ENCODE results near the gene SLC6A13. TPM values are rescaled to one million over a fixed set of nuclear protein-coding genes. Genes with fewer than 3 reads are reported as not detected.
"Not testable (repeated sequence)": the region's sequence is repeated elsewhere in the genome, so short reads cannot be mapped to it uniquely, and the experiment has no call there.

Gene SLC6A13
- 0.51 and 0.94 TPM in 2 replicates for total RNA-seq
- 3.0 TPM for polyA plus RNA-seq (2012)

DNA sequence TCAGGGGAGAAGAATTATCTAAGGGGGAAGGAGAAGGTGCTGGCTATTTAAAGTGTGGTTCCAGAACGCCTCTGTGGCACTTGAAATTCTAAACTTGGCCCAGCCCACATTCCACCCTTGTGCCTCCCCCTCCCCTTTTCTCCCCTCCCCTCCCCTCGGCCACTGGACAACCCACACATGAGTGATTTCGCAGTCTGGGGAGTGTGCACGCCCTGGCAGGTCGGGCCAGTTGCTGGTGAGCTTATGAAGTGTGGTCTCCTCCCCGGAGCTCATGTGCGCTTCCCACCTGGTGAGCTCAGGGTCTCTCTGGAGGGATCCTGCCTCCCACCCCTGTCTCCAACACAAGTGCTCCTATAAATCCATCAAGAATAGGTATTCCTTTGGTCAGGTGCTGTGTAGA lies at the start of gene SLC6A13:
TSS of gene SLC6A13 (minus strand) at position 20 of the 400 bp plus-strand sequence. CDS start 2,784 bp downstream, outside the sequence.
- DNase-seq (ENCODE audit: low read depth), result peak; percentile 71

DNA sequence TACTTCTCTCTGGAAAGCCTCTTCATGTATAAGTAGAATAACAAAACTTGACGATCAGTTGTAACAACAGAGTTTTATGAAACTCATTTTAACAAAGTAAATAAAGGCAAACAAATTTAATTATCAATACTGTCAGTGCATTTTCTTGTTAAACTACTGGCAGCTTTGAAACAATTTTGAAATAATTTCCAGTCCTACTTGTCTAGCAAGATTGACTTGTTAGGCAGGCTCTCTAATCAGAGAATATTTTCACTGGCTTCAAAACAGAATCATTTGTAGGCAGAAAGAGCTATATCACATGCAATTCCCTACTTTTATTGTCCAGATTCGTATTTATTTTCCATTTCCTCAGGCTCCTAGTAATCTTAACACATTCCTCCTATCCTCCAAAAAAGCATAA lies 45.9 kb upstream of the SLC6A13 start:
- no peak for DNase-seq (ENCODE audit: low read depth)

DNA sequence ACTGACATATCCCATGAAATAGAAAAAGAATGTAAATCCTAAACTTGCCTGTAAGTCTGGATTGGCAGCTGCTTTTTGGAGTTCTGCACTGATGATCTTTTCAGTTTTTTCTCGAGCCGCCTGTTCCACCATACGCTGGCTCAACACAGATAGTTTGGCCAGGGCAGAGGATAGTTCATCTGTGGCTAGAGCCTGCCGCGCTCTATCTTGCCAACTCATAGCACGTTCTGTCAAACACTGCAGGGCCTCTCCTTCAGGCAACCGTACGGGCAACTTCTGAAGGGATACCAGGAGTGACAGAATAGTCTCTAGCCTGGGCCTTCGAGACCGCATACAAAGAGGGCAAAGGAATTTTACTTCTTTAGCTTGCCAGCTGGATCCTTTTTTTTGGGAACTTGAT lies 44.8 kb upstream of the SLC6A13 start:
- no peak for DNase-seq (ENCODE audit: low read depth)

DNA sequence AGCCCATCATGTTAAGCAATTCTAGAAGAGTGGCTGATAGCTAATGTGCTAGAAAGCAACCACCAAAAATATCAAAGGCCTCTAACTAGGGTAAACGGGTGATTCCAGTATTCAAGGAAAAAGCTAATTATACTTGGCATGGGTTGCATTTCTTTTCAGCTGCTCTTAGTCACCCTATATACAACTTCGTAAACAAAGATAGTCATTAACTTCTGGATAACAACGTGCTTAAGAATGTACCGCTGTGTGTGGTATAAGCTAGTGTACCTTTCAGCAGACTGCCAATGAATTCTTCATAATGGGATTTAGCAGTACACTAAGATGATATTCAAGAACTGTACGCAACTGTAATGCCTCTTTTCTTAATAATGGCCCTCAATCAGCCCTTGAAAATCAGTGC lies 42.2 kb upstream of the SLC6A13 start:
- DNase-seq (ENCODE audit: low read depth), result no peak

DNA sequence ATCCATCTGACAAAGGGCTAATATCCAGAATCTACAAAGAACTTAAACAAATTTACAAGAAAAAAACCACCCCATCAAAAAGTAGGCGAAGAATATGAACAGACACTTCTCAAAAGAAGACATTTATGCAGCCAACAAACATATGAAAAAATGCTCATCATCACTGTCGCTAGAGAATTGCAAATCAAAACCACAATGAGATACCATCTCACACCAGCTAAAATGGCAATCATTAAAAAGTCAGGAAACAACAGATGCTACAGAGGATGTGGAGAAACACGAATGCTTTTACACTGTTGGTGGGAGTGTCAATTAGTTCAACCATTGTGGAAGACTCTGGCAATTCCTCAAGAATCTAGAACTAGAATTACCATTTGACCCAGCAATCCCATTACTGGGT lies 40.1 kb upstream of the SLC6A13 start:
- not testable (repeated sequence) for DNase-seq (ENCODE audit: low read depth)

DNA sequence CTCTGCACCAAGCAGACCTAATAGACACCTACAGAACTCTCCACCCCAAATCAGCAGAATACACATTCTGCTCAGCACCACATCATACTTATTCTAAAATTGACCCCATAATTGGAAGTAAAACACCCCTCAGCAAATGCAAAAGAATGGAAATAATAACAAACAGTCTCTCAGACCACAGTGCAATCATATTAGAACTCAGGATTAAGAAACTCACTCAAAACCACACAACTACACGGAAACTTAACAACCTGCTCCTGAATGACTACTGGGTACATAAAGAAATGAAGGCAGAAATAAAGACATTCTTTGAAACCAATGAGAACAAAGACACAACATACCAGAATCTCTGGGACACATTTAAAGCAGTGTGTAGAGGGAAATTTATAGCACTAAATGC lies 37.5 kb upstream of the SLC6A13 start:
- DNase-seq (ENCODE audit: low read depth), result not testable (repeated sequence)

DNA sequence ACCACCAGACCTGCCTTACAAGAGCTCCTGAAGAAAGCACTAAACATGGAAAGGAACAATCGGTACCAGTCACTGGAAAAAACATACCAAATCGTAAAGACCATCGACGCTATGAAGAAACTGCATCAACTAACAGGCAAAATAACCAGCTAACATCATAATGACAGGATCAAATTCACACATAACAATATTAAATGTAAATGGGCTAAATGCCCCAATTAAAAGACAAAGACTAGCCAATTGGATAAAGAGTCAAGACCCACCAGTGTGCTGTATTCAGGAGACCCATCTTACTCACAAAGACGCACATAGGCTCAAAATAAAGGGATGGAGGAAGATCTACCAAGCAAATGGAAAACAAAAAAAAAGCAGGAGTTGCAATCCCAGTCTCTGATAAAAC lies 36.9 kb upstream of the SLC6A13 start:
- DNase-seq (ENCODE audit: low read depth), result not testable (repeated sequence)

DNA sequence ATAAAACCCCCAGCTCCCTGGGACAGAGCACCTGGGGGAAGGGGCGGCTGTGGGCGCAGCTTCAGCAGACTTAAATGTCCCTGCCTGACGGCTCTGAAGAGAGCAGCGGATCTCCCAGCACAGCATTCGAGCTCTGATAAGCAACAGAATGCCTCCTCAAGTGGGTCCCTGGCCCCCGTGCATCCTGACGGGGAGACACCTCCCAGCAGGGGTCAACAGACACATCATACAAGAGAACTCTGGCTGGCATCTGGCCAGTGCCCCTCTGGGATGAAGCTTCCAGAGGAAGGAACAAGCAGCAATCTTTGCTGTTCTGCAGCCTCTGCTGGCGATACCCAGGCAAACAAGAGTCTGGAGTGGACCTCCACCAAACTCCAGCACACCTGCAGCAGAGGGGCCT lies 35.4 kb upstream of the SLC6A13 start:
- DNase-seq (ENCODE audit: low read depth), result not testable (repeated sequence)

DNA sequence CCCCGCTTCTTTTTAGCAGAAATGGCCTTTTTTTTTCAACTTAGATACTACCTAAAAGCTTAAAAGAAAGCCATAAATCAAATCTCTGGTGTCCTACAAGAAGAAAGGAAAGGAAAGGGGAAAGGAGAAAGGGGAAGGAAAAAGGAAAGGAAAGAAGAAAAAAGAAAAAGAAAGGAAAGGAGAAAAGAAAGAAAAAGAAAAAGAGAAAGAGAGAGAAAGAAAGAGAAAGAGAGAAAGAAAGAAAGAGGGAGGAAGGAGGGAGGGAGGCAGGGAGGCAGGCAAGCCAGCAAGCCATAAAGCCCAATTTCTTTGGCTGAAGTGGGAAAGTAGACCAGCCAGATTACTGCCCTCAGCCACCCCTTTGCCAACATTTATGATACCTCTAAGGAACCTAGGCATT lies 32.5 kb upstream of the SLC6A13 start:
- no peak for DNase-seq (ENCODE audit: low read depth)

DNA sequence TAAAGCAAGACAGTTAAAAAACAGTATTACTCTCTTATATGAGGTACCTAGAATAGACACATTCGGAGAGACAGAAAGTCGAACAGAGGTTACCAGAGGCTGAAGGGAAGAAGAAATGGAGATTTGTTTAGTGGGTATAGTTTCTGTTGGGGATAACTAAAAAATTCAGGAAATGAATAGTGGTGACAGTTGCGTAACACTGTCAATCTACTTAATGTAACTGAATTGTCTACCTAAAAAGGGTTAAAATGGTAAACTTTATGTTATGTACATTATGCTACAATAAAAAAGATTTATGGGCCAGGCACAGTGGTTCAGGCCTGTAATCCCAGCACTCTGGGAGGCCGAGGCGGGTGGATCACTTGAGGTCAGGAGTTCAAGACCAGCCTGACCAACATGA lies 30.6 kb upstream of the SLC6A13 start:
- no peak for DNase-seq (ENCODE audit: low read depth)

DNA sequence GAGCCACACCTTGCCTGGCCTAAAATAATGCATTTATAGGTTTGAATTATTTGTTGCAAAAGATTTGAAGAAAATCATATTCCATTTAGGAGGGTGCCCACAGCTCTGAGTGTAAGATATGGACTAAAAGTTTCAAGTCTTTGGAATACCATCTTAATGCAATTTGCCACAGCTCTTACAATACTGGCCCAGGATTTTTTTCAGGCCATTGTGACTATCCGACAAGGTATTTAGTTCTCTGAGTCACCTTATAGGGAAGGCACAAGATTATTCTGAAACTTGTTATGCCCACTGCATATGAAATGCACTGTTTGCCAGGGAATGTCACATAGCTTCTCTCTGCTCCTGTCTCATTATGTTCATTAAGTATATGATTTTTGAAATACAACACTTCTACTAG lies 29.6 kb upstream of the SLC6A13 start:
- DNase-seq (ENCODE audit: low read depth), result no peak

DNA sequence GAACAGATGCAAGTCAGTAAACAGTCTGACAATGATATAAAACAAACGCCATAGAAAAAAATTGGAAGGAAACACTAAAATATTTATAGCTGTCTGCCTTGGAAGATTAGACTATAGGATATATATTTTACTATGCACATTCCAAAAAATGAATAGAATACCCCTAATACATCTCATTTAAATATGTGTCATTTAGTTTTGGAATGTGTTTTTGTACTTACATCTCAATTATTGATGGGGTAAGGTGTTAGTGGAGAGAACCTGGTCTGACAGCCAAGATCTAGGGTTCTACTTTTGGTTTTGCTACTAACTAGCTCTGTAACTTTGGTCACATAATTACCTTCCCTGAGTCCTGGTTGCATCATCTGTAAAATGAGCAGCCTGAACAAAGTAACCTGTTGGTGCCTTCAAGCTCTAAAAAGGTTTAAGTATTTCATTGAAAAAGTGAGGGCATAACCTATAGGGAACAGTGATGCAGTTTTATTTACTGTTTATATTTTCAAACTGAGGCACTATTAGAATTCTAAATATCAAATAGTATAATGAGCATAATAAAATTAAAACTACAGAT lies 28.6 kb upstream of the SLC6A13 start:
- DNase-seq (ENCODE audit: low read depth), result no peak

DNA sequence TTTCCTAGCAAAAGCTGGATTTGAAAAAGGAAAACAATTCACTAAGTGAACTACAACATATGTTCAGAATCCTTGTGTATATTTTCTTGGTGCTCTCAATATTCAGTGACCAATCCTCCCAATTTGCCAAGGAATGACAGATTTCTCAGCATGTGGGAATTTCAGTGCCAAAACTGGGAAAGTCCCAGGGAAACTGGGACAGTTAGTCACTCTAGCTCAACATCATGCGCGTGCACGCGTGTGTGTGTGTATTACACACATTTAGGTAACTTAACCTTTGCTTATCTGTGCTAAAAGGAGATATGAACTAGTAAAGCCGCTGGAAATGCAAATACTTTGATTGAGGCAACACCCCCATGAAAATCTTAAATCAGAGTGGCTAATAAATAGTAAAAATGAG lies 26.1 kb upstream of the SLC6A13 start:
- DNase-seq (ENCODE audit: low read depth), result peak; percentile 44

DNA sequence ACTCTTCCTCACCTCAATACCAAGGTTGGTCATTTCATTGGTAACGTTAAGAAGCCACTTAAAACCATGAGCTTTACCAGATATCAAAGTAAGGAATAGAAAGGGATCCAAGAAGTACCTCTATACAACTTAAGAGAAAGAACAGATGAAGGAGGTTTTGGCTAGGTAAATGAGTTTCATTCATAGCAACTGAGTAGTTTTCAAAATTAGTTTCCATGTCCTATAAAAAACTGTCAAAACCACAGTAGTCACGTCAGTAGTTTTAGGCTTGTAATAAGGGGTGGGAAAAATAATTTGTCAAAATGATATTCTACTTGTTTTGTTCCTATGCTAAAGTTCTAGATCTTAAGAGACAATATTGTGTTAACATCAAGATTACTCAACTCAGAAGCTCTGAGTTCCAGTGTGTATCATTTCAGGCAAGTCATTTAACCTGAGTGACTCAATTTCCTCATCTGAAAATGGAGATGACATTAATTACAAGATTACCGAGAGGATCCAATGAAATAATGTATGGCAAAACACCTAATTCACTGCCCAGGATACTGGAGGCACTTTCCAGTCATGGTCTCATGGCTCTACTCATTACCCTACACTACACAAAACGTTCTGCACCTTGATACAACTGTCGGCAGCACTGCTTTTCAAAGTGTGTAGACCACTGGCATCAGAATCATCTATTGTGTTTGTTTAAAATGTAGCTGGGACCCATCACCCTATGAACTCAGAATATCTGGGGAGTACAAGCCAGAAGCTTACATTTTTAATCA lies 24.1 kb upstream of the SLC6A13 start:
- no peak for DNase-seq (ENCODE audit: low read depth)

DNA sequence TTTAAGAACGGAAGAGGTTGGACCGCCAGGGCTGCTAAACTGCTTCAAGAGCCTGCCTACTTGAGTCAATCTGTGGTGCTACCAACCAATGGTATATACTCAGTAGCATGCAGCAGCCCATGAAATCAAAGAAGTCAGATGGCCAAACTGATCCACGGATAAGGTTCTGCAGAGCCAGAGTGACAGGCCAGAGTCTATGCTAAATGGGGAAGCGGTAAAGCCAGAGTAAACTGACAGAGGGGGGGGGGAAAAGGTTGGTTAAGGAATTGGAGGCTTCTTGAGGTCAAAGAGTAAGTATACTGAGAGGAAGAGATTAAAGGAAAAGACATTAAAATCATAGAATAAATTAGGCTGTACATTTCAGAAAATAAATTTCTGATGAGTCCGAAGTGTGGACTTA lies 15.4 kb upstream of the SLC6A13 start:
- no peak for DNase-seq (ENCODE audit: low read depth)

DNA sequence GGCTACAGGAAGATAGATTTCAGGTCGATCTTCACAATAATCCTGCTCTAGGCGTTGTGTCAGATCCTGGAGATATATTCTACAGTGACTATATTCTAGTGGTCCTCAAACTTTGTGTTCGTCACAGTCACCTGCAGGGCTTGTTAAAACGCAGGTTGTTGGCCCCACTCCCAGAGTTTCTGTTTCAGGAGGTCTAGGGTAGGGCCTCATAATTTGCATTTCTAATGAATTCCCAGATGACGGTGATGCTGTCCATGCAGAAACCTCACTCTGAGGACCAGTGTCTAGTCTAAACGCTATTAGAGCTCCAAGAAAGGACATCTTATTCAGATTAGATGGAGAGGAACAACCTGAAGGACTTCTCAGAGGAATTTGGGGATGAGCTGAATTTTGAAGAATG lies 13.2 kb upstream of the SLC6A13 start:
- DNase-seq (ENCODE audit: low read depth), result no peak

DNA sequence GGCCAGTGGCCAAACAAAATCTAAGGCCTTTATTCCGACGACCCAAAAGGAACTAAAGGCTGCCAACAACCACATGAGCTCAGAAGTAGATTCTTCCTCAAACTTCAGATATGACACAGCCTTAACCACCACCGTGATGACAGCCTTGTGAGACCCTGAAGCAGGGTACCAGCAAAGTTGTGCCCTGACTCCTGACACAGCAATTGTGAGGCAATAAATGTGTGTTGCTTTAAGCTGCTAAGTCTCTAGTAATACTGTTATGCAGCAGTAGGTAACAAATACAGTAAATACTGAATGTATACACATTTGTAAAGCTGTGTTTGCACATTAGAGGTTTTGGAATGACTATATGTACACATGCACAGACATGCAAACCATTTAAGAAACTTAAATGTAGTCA lies 10.7 kb upstream of the SLC6A13 start:
- DNase-seq (ENCODE audit: low read depth), result no peak

DNA sequence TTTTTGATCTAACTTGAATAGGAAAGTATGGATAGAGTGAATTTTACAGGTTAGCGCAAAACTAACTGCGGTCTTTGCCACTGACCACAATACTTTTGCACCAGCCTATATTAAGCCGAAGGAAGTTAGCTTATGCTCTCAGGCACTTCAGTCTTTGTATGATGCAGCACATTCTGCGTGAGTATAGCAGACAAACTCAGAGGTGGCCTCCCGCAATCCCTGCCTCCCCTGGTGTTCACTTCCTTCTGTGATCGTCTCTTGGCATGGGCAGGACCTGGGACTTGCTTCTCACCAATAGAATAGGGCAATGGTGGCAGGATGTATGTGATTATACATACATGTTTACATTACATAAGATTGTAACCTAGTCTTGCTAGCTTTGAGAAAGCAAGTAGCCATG lies 10.3 kb upstream of the SLC6A13 start:
- DNase-seq (ENCODE audit: low read depth), result no peak

DNA sequence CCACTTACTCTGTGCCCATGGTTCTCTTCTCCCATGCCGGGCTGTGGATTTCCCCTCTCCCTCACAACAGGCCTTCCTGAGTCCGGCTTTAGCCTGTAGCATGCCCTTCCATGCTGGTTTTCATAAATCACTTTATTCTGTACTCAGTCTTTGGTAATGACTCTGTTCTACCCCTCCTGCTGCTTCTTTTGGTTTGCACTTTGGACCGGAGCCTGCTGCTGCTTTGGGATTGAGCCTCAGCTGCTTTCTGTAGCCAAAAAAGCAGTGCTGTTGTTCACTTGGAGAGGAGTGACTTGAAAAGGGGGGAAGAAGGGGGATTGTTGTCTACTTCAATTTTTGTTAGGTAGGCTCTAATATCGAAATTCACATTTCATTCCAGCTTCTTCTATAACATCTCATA lies 8.5 kb upstream of the SLC6A13 start:
- peak; percentile 24 for DNase-seq (ENCODE audit: low read depth)

DNA sequence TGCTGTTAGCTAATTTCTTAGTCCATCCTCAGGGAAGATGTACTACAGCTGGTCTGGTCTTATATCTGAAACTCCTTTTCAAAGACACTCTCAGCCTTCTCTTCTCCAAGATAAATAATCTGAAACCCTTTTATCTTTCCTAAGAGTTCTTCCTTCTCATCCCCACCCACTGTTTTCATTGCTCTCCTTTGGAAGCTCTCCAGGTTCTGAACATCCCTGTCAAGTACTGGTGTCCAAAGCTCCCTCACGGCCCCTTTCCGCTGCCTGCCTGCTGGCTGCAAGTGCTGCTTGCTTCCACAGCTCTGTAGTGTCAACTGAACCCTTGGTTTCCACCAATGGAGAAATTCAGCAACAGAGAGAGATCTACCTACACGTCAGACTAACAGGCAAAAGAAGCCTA lies 6.6 kb upstream of the SLC6A13 start:
- DNase-seq (ENCODE audit: low read depth), result no peak

DNA sequence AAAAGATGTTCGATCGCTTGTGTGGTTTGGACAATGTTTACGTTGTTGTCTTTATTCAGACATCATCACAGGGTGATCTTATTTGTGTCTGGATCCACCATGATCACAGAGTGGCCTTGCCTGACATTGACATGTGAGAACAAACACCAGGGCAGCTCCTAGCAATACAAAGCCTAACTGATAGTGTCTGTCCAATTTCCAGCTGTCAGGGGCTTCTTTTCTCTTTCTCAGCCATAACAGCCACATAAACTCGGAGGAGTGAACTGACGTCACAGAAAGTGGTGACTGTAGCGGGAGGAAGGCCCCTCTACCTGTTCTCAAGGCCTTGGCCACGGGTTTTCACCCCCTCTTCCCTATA lies 5.8 kb upstream of the SLC6A13 start:
- no peak for DNase-seq (ENCODE audit: low read depth)

DNA sequence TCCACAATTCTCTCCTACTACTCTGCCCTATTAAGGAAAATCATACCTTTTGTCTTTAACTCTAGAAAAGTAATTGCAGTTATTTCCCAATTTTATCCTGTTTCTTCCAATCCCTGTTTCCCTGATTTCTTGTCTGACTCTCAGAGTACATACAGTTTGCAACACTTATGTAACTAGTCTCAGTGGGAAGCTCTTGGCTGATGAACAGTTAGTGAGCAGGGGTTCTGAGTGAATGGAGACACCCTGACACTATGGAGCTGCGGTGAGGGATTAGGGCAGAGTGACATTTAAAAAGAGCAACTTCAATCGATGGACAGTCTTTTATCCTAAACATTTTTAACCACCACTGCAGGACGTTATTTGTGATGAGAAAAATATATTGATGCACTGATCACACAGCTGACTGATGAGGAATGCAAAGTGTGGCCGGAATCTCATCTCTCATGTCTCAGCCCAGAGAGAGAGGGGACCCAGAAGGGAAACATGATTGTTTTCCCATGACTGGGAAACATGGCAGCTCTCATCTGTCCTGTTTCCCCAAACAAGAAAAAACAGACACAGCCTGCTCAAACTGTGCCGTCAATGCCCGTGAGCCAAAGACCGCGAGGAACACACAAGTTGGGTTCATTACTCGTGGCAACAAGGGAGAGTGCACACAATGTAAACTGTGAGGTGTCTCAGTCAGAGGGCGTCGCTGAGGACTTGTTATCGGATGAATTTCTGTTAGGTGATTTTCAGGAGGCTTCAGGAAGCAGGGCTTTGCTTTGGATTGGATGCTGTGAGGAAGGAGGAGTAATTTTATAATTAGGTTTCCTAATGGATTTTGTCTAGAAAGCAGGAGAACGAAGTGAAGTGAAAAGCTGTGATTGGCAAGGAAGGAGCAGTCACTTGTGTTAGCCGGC lies 5.2 kb upstream of the SLC6A13 start:
- no peak for DNase-seq (ENCODE audit: low read depth)
